HK-2 (cell line): ENCODE measurements around the gene FBXO38.
"Not testable (repeated sequence)": the region's sequence is repeated elsewhere in the genome, so short reads cannot be mapped to it uniquely, and the experiment has no call there.

ENCODE experiments used
- DNase-seq: peaks from one replicate; pipeline ENCODE4 v3.0.0-alpha.2; 2018; ENCODE audit not compliant: unreplicated experiment

FBXO38 gene

DNA sequence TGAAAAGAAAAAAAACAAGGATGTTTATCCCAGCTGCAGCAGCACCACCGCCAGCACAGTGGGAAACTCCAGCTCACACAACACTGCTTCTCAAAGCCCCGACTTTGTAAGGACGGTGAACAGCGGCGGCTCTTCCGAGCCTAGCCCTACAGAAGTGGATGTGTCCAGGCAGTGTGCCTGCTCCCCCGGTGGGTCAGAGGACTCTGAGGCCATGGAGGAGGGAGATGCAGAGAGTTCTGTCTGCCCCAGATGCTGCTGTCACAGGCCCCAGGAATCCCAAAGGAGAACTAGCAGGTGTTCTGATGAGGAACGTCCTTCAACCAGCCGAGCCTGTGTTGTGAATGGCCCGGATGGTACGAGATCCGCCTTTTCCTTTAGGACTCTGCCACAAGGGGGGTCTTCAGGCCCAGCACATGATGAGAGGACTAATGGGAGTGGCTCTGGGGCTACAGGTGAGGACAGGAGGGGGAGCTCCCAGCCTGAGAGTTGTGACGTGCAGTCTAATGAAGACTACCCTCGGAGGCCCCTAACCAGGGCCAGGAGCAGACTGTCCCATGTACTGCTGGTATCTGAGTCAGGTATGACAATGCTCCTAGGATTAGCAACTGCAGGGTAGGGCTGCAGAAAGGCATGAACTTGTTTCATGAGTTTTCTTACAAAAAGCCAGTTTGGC is 43.7 kb downstream of the FBXO38 start:
- DNase-seq, result no peak

- no peak for DNase-seq
These were observed 45.1 kb downstream of the FBXO38 start for GRCh38 chr5:148428848-148429247.

DNA sequence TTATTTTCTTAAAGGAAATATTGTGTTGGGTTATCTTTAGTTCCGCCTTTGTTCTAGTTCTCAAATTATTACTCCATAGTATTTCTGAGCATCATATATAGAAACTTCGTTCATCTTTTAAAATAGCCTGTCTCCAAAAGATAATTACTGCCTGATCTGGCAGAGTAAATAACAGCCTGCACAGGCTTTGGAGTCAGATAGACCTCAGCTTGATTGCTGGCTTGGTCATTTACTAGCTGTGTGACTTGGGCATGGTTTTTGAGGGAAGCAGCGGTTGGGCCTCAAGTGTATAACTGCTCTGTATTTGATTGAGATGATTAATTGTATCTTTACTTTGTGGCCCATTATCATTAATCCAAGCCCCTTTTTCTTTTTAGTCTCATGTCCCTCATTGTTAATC is 50.1 kb downstream of the FBXO38 start:
- no peak for DNase-seq

GRCh38 chr5:148436029-148436428 is 52.3 kb downstream of the FBXO38 start:
- DNase-seq, result no peak

- no peak for DNase-seq
These were observed 53.5 kb downstream of the FBXO38 start for GRCh38 chr5:148437249-148437648.

DNA sequence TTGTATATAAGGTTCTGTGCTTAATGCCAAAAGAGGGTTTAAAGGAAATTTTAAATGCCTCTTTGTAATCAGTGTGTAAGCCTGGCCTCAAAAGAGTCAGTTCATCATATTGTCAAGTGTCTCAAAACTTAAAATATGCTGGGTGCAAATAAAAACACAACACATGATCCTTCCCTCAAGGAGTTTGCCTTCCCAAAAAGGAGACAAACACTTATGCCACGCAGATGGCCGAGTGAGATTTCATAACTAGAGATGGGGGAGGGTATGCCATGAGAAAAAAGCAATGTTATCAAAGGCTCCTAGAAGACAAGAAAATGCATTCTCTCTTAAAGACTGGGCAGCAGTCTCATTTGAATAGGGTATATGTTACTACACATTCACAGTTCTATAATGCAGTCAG is 55.2 kb downstream of the FBXO38 start:
- no peak for DNase-seq

- DNase-seq, result no peak
These were observed 59.5 kb downstream of the FBXO38 start for GRCh38 chr5:148443241-148443640.

GRCh38 chr5:148443998-148444397 is 60.2 kb downstream of the FBXO38 start:
- DNase-seq, result peak; percentile 11

DNA sequence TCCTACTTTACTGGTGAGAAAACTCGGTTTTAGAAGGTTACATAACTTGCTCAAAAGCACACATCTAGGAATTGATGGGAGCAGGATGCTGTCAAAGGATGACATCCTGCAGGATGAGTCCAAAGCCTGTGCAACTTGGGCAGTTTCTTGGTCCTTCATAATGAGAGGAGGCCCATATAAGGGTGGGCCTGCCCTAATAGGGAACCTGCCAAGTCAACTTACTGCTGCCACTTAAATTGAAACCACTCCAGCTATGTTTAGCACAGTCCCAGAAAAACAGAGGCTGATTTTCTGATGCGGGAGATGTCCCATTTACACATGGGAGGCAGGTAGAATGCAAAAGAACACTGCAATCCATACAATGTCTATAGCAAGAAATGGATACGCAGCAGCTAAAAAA is 61.8 kb downstream of the FBXO38 start:
- no peak for DNase-seq

DNA sequence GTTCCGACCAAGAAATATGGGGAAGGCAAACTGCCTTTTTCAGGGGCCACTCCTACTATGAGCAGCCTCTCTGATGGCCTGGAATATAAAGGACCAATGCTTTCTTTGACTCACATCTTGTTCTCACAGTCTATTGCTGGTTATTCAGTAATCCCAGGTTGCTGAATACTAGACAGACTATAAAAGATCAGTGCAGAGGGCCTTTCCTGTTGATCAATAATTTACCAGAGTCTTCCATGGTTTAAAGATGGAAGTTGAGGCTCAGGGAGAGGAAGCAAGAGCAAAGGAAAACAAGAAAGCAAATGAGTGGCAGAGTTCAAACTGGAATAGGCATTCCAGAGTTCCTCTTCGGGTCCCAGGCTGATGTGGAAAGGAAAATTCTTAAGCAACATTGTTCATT is 62.9 kb downstream of the FBXO38 start:
- DNase-seq, result no peak

DNA sequence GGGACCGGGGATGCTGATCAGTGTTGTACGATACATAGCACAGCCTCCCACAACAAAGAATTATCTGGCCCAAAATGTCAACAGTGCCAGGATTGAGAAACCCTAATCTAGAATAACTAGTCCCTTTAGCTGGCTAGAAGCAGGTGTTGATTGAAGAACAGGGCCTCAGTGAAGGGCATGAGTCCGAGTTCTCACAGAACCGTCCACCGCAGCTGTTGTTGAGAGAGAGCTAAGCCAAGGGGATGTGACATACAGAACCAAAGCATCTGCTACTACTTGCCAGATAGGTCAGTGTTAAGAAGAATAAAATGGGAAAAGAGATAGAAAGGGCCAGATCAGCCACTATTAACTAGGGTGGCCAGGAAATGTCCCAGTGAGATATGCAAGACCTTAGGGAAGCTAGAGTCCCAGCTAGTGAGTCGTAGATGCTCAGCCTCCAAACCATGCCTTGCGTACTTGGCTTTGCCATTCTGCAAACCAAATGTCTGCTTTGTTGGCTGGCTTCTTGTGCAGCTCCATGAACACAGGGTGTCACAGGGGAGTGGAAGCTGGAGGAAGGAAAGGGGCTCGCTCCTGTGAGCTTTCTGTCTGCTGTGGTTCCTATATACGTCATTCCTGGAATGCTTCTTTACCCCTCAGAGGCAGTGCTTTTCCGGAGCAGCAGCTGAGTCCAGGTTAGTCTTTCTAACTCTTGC is 68.9 kb downstream of the FBXO38 start:
- DNase-seq, result no peak

- no peak for DNase-seq
These were observed 70.8 kb downstream of the FBXO38 start for GRCh38 chr5:148454576-148454975.

DNA sequence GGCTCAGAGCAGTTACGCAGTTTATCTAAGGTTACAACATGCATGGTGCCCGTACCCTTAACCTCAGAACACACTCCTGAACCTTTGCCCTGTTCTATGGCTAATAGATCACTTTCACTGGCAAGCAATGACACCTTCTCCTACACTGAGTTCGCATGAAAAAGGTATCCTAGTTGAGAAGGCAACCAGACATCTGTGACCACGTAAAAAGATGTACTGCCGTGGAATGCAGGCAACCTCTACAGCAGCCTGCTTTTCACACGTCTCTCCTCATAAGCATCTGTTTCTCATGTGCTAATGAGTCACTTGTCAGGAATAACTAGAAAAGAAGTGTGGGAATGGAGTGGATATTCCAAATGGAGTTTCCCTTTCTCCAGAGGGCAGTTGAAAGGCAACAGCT is 71.4 kb downstream of the FBXO38 start:
- no peak for DNase-seq

DNA sequence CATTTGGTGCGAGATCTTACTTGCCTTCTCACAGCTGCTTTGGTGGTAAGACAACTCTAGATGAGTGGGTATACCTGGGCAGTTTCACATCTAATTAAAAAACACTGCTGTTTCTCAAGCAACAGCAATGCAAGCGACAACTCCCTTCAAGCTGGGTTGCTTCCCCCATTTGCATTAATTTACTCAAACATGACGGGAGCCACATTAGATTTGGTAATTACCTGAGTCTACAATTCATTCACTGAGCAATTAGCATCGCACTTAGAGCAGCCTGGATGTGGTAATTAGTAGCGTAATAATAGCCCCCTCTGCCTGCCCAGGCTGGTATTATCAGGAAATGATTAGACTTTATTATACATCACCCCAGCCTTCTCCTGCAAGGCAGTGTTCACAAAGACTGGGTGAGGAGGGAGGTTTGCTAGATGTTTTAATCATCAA is 73.4 kb downstream of the FBXO38 start:
- DNase-seq, result no peak

DNA sequence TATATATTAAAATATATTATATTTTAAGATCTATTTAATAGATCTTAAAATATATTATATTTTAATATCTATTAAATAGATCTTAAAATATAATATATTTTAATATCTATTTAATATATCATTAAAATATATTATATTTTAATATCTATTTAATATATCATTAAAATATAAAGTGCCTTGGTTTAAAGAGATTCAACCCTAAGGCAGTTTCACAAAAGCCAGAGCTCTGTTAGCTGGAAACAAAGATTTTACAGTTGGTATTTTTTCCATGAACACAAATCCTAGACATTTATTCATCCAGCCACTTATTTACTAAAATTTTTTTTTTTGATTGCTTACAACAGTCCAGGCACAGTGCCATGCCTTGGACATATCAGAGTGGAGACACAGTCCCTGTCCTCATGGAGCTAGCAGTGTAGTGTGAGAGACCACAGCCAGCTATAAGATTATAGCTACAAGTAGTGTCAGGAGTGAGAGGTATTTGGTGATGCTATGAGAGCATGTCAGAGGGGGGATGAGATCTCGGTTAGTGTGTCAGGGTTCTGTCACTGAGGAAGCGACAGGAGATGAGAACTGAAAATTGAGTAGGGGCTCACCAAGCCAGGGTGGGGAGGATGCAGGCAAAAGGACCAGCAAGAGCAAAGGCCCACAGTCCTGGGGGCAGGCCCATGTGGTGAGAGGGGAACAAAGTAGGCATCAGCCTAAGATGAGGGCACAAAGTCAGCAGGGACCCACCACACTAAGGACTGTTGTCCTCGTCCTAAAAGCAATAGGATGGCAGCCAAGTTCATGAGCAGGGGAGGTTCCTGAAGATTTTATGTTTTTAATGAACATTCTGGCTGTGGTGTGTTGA is 74.5 kb downstream of the FBXO38 start:
- no peak for DNase-seq

DNA sequence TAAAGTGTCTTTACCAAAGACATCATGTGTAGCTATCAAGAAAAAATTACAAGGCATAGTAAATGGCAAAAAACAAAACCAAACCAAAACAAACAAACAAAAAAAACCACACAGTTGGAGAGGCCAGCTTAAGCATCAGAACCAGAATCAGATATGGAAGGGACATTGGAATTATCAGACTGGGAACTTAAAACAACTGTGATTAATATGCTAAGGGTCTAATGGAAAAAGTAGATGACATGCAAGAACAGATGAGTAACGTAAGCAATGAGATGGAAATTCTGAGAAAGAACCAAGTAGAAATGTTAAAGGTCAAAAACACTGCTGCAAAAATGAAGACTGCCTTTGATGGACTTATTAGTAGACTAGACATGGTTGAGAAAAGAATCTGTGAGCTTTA is 75.9 kb downstream of the FBXO38 start:
- no peak for DNase-seq

DNA sequence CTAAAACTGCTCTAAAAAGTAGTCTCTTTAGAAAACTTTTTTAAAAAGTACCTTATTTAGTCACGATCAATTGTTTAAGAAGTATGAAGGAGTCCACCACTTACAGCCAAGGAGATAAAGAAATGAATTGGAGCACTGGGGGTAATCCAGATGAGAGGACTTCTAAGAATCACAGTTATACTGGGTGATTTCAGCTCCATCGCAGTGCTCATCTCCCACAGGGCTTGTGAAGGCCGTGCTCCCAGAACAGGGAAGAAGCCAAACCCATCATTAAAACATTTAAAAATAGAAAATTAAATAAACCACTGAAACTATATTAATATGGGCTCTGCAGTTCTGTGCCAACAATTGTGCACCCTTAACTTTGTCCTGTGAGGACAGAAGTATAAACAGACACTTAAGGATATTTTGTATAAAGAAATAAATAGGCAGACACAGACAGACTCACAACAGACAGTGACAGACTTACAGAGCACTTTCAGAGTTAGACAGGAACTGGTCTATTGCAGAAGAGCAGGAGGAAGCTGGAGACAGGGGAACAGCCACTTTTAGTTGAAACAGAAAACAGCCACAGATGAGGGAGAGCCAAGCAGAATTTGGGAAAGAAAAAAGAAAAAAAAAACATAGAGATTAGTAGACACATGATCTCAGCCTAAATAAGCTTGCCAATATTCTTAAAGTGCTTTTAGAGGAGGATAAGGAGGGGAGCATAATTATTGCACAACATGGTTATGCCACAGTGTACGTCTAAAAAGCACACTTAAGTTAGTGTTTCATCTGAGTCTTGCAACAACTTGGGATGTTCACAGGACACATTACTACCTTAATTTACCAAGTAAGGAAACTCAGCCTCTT is 81.8 kb downstream of the FBXO38 start:
- DNase-seq, result no peak

GRCh38 chr5:148466236-148466580 is 82.5 kb downstream of the FBXO38 start:
- DNase-seq, result no peak

- no peak for DNase-seq
These were observed 84.2 kb downstream of the FBXO38 start for GRCh38 chr5:148467958-148468357.

- not testable (repeated sequence) for DNase-seq
These were observed 85.0 kb downstream of the FBXO38 start for GRCh38 chr5:148468746-148469145.

DNA sequence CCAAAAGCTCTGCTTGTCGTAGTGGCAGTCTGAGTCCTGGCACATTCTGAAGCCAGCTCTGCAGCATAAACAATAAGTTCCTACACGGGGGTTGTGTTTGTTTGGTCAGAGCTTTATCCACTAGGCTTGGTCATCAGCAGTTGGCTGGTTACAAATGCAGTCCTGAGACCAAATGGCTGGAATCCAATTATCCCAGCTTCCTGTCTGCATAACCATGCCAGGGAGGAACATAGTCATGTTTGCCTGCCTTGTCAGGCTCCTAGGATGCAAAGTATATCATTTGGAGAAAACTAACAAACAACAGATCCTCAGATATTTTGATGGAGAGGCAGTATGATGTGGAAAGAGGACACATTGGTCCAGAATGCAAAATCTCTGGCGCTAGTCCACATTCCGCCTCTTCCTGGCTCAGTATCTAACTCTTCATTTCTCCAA is 85.8 kb downstream of the FBXO38 start:
- no peak for DNase-seq

- DNase-seq, result no peak
These were observed 87.6 kb downstream of the FBXO38 start for GRCh38 chr5:148471379-148471778.
